RPMI8226 (cell line): ENCODE results near the gene HPDL.
"Not testable (repeated sequence)": the region's sequence is repeated elsewhere in the genome, so short reads cannot be mapped to it uniquely, and the experiment has no call there.

Experiments
- DNase-seq: peaks from one replicate; pipeline ENCODE4 v3.0.0-alpha.2; 2015

The HPDL gene

DNA sequence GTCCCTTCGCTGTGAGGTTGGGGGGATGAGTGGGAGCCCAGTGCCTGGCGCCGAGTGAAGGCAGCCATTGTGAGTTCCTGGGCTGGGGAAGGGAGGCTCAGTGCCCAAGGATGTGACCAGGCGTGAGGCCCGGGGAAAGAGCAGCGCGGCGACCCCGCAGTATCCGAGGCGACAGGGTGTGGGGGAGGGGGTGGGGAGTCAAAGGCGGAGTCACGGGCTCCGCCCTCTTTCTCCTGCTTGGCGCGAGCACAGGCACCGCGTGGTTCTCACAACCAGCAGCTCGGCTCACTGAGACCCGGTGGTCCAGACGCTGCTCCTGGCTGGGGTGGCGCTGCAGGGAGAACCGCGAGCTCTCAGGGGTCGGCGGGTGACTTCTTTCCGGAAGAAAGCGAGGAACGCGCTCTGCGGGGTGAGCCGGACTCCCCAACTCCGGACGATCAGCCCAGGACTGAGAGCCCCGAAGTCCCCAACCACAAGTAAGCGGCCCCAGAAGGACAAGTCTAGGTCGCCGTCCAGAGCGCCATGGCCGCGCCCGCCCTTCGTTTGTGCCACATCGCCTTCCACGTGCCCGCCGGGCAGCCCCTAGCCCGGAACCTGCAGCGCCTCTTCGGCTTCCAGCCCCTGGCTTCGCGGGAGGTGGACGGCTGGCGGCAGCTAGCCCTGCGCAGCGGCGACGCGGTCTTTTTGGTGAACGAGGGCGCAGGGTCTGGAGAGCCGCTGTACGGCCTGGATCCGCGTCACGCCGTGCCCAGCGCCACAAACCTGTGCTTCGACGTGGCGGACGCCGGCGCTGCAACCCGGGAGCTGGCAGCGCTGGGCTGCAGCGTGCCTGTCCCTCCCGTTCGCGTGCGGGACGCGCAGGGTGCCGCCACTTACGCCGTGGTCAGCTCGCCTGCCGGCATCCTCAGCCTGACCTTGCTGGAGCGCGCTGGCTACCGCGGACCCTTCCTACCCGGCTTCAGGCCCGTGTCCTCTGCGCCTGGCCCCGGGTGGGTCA, at the start of gene HPDL:
Gene HPDL, plus strand, starts transcription at position 269 of the 997 bp plus-strand sequence. Its CDS starts 254 bp downstream, at position 523.
- peak; percentile 88 for DNase-seq

DNA sequence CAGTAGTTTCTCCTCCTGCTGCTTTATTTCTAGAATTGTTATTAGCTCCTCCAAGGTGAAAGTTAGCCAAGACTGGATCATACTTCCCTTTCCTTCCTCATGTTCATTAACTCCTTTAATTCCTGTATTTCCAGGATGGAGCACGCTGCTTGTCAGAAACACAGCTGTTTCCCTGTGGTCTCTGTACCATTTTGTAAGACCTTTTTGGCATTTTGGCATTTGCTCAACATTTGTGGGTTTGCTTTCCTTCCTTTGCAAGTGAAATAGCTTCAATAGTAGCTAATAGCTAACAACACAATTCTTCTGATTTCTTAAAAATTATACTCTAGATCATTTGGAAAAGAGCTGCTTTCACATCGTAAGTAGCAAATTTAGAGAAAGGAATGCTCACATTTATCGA, 44.3 kb upstream of the HPDL start:
- DNase-seq: no peak

DNA sequence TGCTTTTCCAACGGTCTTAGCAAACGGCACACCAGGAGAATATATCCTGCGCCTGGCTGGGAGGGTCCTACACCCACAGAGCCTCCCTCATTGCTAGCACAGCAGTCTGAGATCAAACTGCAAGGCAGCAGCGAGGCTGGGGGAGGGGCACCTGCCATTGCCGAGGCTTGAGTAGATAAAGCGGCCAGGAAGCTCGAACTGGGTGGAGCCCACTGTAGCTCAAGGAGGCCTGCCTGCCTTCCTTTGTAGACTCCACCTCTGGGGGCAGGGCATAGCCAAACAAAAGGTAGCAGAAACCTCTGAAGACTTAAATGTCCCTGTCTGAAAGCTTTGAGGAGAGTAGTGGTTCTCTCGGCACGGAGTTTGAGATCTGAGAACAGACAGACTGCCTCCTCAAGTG, 41.8 kb upstream of the HPDL start:
- not testable (repeated sequence) for DNase-seq

DNA sequence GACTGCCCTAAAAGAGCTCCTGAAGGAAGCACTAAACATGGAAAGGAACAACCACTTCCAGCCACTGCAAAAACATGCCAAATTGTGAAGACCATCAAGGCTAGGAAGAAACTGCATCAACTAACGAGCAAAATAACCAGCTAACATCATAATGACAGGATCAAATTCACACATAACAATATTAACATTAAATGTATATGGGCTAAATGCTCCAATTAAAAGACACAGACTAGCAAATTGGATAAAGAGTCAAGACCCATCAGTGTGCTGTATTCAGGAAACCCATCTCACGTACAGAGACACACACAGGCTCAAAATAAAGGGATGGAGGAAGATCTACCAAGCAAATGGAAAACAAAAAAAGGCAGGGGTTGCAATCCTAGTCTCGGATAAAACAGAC, 40.2 kb upstream of the HPDL start:
- DNase-seq: not testable (repeated sequence)

DNA sequence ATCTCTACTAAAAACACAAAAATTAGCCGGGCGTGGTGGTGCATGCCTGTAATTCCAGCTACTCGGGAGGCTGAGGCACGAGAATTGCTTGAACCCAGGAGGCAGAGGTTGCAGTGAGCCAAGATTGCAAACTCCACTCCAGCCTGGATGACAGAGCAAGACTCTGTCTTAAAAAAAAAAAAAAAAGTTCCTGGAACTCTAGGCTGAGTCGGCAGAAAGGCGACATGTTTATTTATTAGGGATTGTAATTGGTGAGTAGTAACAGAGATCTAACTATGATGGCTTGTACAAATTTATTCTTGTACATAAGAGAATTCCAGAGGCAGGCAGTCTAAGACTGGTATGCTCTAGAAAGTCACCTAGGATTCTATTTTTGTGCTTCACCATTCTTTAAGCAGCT, 35.7 kb upstream of the HPDL start:
- DNase-seq: not testable (repeated sequence)

DNA sequence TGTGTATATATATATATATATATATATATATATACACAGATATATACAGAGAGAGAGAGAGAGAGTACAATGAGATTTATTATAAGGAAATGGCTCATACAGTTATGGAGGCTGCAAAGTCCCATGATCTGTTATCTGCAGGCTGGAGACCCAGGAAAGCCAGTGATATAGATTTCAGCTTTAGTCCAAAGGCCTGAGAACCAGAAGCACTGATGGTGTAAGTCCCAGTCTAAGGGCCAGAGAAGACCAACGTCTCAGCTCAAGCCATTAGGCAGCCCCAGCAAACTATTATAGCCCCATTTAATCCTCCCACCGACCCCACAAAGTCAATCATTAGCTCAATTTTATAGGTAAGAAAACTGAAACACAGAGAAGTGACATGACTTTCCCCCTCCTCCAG, 35.0 kb upstream of the HPDL start:
- DNase-seq: no peak

DNA sequence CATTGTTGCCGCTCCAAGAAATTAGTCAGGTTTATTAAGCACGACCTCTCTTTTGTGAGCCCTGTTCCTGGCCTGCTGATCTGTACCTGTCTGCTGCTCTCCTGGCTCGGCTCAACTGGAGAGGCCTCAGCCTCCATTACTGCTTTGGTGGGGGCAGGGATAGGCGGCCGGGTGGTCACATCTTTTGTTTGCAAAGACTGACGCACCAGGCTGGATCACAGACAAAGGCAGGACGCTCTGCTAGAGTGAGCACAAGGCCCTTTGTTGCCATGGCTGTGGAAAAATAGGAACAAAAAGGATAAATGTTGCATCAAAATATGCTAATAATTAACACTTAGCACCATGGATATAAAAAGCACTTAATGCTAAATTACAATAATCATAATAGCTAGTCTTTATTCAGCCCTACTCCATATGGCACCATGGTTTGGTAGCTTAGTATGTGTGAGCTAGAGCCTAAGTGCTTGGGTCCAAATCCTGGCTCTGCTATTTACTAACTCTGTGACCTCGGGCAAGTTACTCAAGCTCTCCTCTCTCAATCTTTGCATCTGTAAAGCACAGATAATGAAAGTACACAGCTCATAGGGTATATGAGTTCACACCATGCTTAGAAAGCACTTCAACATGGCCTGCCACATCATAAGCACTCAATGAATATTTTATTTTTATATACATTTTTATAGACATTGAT, 28.9 kb upstream of the HPDL start:
- no peak for DNase-seq

DNA sequence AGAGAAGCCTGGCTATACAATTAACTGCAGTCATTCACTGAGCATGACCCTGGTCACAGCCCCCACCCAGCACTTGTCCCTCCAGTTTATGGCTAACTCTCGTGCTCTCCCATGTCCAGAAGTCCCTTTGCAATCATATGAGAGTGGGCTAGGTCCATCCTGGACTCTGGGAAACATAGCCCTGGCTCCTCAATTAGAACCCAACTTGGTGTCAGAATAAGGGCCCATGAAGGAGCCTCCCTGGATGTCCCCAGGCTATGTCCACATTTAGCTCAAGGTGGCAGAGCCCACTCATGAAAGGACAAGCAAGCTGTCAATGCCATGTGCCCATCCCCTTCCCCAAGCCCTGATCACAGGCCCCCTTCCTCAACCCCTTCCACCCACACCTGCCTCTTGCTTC, 27.4 kb upstream of the HPDL start:
- no peak for DNase-seq

DNA sequence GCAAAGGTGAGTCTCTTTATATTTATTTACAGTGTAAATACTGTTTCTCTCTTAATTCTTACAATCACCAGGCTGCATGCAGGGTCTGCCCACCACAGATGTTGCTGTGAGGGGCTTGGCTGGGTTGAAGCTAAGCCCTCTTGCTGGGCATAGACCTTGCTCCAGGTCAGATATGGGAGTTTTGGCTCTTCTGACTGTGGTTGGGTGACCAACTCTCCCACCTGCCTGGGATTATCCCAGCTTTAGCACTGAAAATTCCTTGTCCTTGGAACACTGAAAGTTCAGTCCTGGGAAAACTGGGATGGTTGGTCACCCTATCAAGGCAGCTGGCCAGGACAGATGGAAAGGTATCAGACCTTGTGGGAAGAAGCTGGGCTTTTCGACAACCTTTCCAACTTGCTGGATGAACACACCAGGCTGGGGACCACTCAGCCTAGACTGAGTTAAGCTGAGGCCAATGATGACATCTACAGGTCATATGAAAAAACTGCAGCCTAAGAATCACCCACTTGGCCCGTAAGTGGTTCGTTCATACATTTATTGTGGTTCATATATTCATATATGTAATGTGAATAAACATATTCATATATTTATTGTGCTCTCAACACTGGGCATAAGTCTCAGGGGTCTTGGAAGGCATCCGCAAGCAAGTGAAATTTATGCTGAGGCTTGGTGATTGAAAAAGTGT, 26.6 kb upstream of the HPDL start:
- DNase-seq: peak; percentile 67

DNA sequence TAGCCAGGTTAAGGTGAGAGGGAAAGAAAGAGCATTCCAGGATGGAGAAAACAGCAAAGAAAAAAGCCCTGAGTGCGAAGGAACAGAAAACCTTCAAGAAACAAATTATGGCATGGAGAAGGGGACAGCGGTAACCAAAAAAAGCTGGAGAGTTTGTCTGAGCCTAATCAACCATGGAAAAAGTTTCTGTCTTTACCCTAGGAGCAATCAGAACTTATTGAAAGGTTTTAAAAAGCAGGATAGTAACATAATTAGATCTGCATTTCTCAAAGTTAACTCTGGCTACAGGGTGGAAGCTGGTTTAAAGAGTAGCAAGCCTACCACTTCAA, 26.1 kb upstream of the HPDL start:
- no peak for DNase-seq

DNA sequence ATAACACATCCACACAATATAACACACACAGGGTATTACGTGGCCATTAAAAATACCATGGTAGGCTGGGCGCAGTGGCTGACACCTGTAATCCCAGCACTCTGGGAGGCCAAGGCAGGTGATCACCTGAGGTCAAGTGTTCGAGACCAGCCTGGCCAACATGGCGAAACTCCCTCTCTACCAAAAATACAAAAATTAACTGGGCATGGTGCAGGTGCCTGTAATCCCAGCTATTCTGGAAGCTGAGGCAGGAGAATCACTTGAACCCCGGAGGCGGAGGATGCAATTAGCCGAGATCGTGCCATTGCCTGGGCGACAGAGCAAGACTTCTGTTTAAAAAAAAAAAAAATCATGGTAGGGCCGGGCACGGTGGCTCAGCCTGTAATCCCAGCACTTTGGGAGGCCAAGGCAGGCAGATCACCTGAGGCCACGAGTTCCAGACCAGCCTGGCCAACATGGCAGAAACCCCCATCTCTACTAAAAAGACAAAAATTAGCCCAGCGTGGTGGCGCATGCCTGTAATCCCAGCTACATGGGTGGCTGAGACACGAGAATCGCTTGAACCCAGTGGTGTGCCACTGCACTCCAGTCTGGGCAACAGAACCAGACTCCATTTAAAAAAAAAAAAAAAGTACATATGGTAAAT, 24.1 kb upstream of the HPDL start:
- DNase-seq: no peak

DNA sequence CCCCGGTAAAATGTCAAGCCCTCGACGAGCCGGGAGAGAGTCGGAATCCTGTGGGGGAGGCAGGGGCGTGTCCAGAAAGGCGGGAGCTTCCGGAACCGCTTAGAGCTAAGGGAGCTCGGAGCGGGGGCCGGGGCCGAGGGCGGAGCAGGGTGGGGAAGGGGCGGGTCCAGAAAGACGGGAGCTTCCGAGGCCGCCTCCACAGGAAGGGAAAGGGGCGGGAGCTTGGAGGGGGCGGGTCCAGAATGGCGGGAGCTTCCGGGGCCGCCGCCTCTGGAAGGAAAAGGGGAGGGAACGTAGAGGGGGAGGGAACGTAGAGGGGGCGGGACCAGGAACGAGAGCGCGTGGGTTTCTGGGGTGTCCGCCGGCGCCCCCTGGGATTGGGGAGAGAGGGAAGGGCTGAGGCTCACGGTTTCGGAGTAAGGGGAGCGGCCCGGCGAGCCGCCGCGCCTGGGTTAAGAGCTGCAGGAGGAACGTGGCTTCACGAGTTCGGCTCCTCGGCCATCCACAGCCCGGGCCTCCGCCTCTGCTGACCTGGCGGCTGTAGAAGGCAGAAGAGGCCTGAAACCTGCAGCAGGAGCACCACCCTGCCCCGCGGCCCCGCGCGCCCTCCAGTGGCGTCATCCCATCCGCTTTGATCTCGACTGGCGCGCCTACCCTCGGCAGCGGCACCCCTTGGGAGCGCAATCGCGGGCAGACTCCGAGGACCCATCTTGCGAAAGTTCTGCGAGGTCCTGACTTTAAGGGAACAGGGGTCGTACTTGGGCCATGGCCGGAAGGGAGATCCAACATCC, 23.0 kb upstream of the HPDL start:
- DNase-seq: peak; percentile 99

DNA sequence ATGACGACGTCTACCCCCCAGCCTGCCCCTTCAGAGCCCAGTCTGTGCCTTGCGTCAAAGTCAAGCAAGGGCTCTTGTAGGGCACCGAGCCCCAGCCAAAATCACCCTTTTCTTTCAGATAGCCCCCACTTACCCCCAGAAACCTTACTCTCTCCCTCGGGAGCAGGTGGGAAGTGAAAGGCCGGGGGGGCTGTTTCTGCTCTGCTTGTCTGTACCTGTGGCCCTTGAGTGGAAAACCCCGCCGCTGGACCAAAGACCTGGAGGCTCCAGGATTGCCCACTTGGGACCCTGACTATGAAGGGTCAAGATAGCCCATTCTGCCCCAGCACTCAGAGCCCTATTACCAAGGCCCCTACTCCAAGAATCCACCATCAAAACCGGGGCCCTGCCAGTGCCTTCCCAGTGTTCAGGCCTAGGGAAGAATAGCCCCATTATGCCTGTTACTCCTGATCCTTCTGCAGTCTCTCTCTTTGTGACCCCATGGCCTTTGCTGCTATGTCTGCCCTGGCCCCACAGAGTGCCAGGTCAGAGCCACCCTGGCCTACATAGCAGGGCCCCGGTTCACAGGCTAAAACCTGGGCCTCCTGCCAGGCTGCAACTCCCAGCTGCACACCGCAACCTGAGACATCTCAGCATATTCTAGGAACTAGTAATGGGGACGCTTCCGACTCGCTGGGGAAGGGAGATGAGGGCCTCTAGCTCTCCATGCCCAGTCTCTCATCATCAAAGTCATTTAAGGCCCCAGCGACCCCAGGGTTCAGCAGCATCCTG, 22.2 kb upstream of the HPDL start:
- peak; percentile 95 for DNase-seq

DNA sequence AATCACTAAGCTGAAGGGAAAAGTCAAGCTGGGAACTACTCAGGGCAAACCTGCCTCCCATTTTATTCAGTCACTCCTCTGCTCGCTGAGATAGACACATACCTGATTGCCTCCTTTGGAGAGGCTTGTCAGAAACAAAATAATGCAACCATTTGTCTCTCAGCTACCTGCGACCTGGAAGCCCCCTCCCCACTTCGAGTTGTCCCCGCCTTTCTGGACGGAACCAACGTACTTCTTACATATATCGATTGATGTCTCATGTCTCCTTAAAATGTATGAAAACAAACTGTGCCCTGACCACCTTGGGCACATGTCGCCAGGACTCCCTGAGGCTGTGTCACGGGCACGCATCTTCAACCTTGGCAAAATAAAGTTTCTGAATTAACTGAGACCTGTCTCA, 21.5 kb upstream of the HPDL start:
- no peak for DNase-seq

DNA sequence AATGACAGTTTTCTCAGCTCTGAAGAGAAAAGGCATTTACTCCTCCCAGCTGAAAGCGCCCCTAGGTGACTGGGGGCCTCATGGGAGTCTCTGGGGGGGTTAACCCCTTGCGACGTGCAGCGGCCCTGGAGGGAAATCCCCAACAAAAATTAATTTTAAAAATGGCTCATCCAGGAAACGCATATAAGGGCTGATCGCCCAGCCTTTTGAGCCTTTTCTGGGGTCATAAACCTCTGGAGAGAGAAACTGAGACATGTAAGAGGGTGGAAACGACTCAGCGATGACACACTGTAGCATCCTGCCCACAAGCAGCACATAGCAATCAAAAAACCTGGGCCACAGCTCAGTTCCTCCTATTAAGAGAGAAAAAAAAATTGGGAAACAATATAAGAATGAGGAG, 20.4 kb upstream of the HPDL start:
- no peak for DNase-seq

DNA sequence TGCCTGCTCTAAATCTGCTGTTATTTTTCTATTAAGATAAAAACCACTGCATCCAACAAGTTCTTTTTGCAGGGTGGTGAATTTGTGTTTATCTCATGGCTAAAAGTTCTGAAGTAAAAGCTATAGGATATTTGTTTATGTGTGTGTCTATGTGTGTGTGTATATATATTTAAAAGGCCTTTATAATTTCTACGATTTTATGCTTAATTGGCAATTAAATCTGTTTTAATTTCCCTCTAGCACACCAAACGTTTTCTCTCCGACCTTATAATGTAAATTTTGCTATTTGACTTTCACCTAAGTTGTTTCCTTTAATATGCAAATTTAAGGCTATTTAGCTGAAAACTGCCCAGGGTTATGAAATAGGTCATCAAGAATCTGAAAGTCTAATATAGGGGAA, 19.8 kb upstream of the HPDL start:
- no peak for DNase-seq

DNA sequence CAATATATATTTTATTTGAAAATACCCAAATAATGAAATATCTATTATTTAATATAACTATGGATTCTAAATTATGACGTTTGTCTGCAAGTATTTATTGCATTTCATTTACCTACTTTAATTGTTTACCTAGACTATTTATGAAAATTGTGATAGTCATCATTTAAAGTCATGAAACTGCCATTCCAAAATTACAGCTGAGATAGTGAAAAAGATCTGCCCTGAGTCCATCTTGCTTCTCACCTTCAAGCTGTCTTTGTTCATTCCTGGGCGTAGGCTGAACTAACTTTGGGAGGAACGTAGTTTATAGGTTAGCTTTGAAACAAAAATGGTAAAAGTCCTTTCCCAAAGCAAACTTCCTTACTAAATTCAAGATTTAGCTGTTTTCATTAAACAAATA, 12.4 kb upstream of the HPDL start:
- DNase-seq: no peak

DNA sequence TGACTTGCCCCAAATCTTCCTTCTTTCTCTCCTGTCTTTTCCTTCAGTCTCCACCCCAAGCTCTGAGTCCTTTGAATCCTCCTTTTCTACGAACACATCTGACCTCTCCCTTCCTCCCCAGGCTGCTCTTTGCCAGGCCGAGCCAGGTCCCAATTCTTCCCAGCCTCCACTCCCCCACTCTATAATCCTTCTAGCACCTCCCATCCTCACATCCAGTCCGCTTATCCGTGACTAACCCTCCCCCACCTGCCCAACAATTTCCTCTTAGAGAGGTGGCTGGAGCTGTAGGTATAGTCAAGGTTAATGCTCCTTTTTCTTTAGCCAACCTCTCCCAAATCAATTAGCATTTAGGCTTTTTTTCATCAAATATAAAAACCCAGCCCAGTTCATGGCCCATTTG, 9.5 kb upstream of the HPDL start:
- no peak for DNase-seq

DNA sequence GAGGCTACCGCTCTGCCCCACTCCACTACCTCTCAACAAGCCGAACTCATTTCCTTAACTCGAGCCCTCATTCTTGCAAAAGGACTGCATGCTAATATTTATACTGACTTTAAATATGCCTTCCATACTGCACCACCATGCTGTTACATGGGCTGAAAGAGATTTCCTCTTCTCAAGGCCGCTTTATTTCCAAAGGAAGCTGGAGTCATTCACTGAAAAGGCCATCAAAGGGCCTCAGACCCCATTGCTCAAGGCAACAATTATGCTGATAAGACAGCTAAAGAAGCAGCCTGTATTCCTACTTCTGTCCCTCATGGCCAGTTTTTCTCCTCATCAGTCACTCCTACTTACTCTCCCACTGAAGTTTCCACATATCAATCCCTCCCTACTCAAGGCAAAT, 6.9 kb upstream of the HPDL start:
- DNase-seq: no peak

DNA sequence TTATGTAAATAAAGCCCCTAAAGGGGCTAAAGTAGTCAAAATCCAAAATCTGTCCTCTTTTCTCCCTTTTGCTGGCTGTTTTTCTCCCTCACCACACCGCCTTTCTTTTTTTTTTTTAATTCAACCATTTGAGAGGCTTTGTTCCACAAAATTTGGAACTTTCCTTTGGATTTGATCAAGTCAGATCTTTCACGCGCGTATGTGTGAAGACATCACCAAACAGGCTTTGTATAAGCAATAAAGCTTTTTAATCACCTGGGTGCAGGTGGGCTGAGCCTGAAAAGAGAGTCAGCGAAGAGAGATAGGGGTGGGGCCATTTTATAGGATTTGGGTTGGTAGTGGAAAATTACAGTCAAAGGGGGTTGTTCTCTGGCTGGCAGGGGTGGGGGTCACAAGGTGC, 5.3 kb upstream of the HPDL start:
- DNase-seq: no peak

DNA sequence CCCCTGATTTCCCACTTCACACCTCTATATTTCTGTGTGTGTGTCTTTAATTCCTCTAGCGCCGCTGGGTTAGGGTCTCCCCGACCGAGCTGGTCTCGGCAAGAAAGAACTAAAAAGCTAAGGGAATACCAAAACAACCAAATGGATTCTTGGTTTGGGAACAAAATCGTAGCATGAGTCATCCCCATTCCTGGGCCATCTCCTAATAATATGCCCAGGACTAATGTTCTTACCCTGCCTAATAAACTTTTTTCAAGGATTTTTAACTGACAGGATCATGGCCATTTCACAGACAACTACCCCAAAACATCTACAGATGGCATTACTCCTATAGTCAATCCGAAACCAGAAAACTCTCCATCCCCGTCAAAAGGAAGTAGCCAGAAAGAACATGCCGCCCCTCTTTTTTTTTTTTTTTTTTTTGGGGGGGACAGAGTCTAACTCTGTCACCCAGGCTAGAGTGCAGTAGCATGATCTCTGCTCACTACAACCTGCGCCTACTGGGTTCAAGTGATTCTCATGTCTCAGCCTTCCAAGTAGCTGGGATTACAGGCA, 4.1 kb upstream of the HPDL start:
- DNase-seq: no peak
